Caco-2 (cell line): ENCODE results near the gene TDRD10. TPM values are rescaled to one million over a fixed set of nuclear protein-coding genes. Genes with fewer than 3 reads are reported as not detected.

Experiments
- BruUV-seq: library from RNA; stranded (reverse); fragments of 400-500 nt; replicated peaks from 2 replicates; lab custom pipeline; 2021; lab: Mats Ljungman, UMichigan
- CTCF ChIA-PET: fragments of 300-600 bp; sonication (Branson Sonifier 250); formaldehyde crosslinking; loops from one replicate; lab custom pipeline; 2022; ENCODE audit warnings: antibody characterized with exemption; lab: Charles Lee
- POLR2A ChIA-PET: fragments of 300-600 bp; sonication (Branson Sonifier 250); formaldehyde crosslinking; loops from one replicate; lab custom pipeline; 2022; ENCODE audit warnings: antibody characterized with exemption; lab: Charles Lee
- DNase-seq, 2 experiments: peaks; one replicate each; pipeline versions ENCODE4 v3.0.0 to v3.0.0-alpha.2; 2020 to 2022
- H3K27me3 ChIP-seq: replicated peaks from 2 replicates; pipeline ENCODE4 v1.6.0; 2011; ENCODE audit warnings: low read length; ENCODE audit not compliant: control insufficient read depth, insufficient read depth
- H3K36me3 ChIP-seq: 2 replicates; pipeline ENCODE4 v1.5.1; 2011; ENCODE audit warnings: low read length; ENCODE audit not compliant: control insufficient read depth, insufficient read depth
- H3K4me1 ChIP-seq: fragments of 250-450 bp; sonication (Bioruptor Pico); 2 replicates; pipeline ENCODE4 v1.5.1; 2020; ENCODE audit warnings: mild to moderate bottlenecking
- H3K4me3 ChIP-seq: 2 replicates; pipeline ENCODE4 v1.5.1; 2011; ENCODE audit warnings: low read depth, mild to moderate bottlenecking, control low read depth, low read length
- H3K9me3 ChIP-seq: fragments of 250-450 bp; sonication (Bioruptor Pico); 2 replicates; pipeline ENCODE4 v1.5.1; 2020; ENCODE audit warnings: mild to moderate bottlenecking, moderate library complexity
- H3K27ac Mint-ChIP-seq: one replicate; pipeline ENCODE4 v1.8.0; 2022; ENCODE audit warnings: mixed read lengths; ENCODE audit not compliant: unreplicated experiment
- H3K27me3 Mint-ChIP-seq: one replicate; pipeline ENCODE4 v1.8.0; 2022; ENCODE audit warnings: mixed read lengths; ENCODE audit not compliant: insufficient read depth, unreplicated experiment
- H3K36me3 Mint-ChIP-seq: one replicate; pipeline ENCODE4 v1.8.0; 2022; ENCODE audit warnings: mild to moderate bottlenecking, mixed read lengths; ENCODE audit not compliant: insufficient read depth, unreplicated experiment
- H3K4me1 Mint-ChIP-seq: one replicate; pipeline ENCODE4 v1.8.0; 2022; ENCODE audit warnings: low read depth, mixed read lengths; ENCODE audit not compliant: unreplicated experiment
- H3K4me3 Mint-ChIP-seq: one replicate; pipeline ENCODE4 v1.8.0; 2022; ENCODE audit warnings: mild to moderate bottlenecking, moderate library complexity, mixed read lengths; ENCODE audit not compliant: unreplicated experiment
- H3K9me3 Mint-ChIP-seq: one replicate; pipeline ENCODE4 v1.8.0; 2022; ENCODE audit warnings: mixed read lengths; ENCODE audit not compliant: unreplicated experiment
- CTCF ChIP-seq, 2 experiments: fragments of 200-600 bp in 1 of 2; IDR thresholded peaks; 1 replicate in 1 of 2; 2 replicates in 1 of 2; pipeline versions ENCODE4 v1.5.1 to v1.8.0; 2011 to 2022; ENCODE audit warnings: antibody characterized with exemption in 1 of 2, control low read depth in 1 of 2, inconsistent platforms in 1 of 2, low read depth in 1 of 2, low read length in 1 of 2, mild to moderate bottlenecking in 1 of 2, moderate library complexity in 1 of 2; ENCODE audit not compliant: insufficient read depth in 1 of 2, severe bottlenecking in 1 of 2, unreplicated experiment in 1 of 2
- intact Hi-C: fragments of 100-400 bp; cut with micrococcal nuclease; formaldehyde crosslinking; loops from one replicate; pipeline ENCODE4 v1.10.0; 2022; ENCODE audit not compliant: unreplicated experiment
- total RNA-seq: library from RNA; stranded (reverse); gene quantifications from 2 replicates; pipeline ENCODE4 v1.2.3, GENCODE V29; 2022

The TDRD10 gene
- total RNA-seq, 1 experiment from 2014 or later, result not detected

GRCh38 chr1:154479764-154480421, 22.1 kb upstream of the TDRD10 start:
- no peaks in the 10 kb centered on the region for H3K36me3 Mint-ChIP-seq
- H3K9me3 ChIP-seq, result no peaks in the 10 kb centered on the region
- H3K4me3 ChIP-seq, result no peak overlapping the region
- POLR2A ChIA-PET, result no interaction called here
- no peaks in the 10 kb centered on the region for H3K4me1 ChIP-seq
- H3K4me3 Mint-ChIP-seq, result no peak overlapping the region
- H3K27me3 Mint-ChIP-seq, result no peaks in the 10 kb centered on the region
- CTCF ChIA-PET, result interaction anchor here (0.6 to 3.3 kb wide), 11 partner anchors 8 to 399 kb away, joined by 3 to 44 read pairs (median 3); partner anchors contain the start of gene CHRNB2
- peak; percentile 78 to 85 for TF ChIP-seq CTCF (IDR thresholded peaks at IDR 0.05; ENCODE audit: insufficient read depth in 1 of 2, low read depth in 1 of 2, low read length in 1 of 2, severe bottlenecking in 1 of 2, unreplicated experiment in 1 of 2)
- peak; percentile 66 to 86 for DNase-seq
- no peak overlapping the region for H3K27ac Mint-ChIP-seq
- no peaks in the 10 kb centered on the region for H3K36me3 ChIP-seq
- H3K9me3 Mint-ChIP-seq, result no peaks in the 10 kb centered on the region
- intact Hi-C loops, result loop anchor here (1.0 to 10.0 kb wide), 7 partner anchors 61 to 395 kb away; partner anchors contain the start of genes IL6R and KCNN3
- no peaks in the 10 kb centered on the region for H3K27me3 ChIP-seq
- H3K4me1 Mint-ChIP-seq, result no peaks in the 10 kb centered on the region
- BruUV-seq, result no TSS peak

- CTCF ChIA-PET, result interaction anchor here (0.5 to 3.3 kb wide), 6 partner anchors 12 to 87 kb away, joined by 3 to 44 read pairs (median 5); partner anchors contain the start of gene CHRNB2
- H3K27me3 Mint-ChIP-seq, result no peaks in the 10 kb centered on the region
- BruUV-seq, result no TSS peak
Observed at GRCh38 chr1:154481053-154481452, 21.0 kb upstream of the TDRD10 start.

More at GRCh38 chr1:154481053-154481452, 21.0 kb upstream of the TDRD10 start:
- intact Hi-C loops, result loop anchor here (2.0 to 10.0 kb wide), 3 partner anchors 188 to 394 kb away; partner anchors contain the start of gene KCNN3
- TF ChIP-seq CTCF (IDR thresholded peaks at IDR 0.05; ENCODE audit: insufficient read depth in 1 of 2, low read depth in 1 of 2, low read length in 1 of 2, severe bottlenecking in 1 of 2, unreplicated experiment in 1 of 2), result no peak
- H3K9me3 ChIP-seq, result no peaks in the 10 kb centered on the region
- H3K4me1 Mint-ChIP-seq, result no peaks in the 10 kb centered on the region
- no peaks in the 10 kb centered on the region for H3K27me3 ChIP-seq
- POLR2A ChIA-PET, result no interaction called here
- H3K36me3 ChIP-seq, result no peaks in the 10 kb centered on the region
- H3K4me3 Mint-ChIP-seq, result no peak overlapping the region
- H3K27ac Mint-ChIP-seq, result no peak overlapping the region
- DNase-seq, result no peak
- H3K4me3 ChIP-seq, result no peak overlapping the region
- no peaks in the 10 kb centered on the region for H3K9me3 Mint-ChIP-seq
- H3K4me1 ChIP-seq, result no peaks in the 10 kb centered on the region
- no peaks in the 10 kb centered on the region for H3K36me3 Mint-ChIP-seq
